ENCODE measurements around the gene ASB10. TPM values are rescaled to one million over a fixed set of nuclear protein-coding genes. Genes with fewer than 3 reads are reported as not detected.

The ASB10 gene
- total and polyA plus RNA-seq, 2 of the 13 experiments (the other 11 are each of a cell fraction or from before 2014, with no cell fraction given) = not detected

GRCh38 chr7:151226875-151227782 lies 40.1 kb upstream of the ASB10 start, which contains the start of gene ABCF2 (continued):
- TF ChIP-seq ZMYM2 (CRISPR knock-in tag; IDR thresholded peaks at IDR 0.05) = no peak
- no peak for TF ChIP-seq ZNF44 (CRISPR knock-in tag; IDR thresholded peaks at IDR 0.05)
- TF ChIP-seq NR2F1 (CRISPR knock-in tag; IDR thresholded peaks at IDR 0.05) = no peak
- TF ChIP-seq ZNF570 (CRISPR knock-in tag; IDR thresholded peaks at IDR 0.05; ENCODE audit: borderline replicate concordance) = no peak
- no peak for TF ChIP-seq ZNF724P (CRISPR knock-in tag; IDR thresholded peaks at IDR 0.05; ENCODE audit: borderline replicate concordance)
- TF ChIP-seq ATF3 (CRISPR knock-in tag; IDR thresholded peaks at IDR 0.05) = no peak
- no peak for TF ChIP-seq ATF4 (CRISPR knock-in tag; IDR thresholded peaks at IDR 0.05)
- TF ChIP-seq PHF5A (CRISPR knock-in tag; IDR thresholded peaks at IDR 0.05; ENCODE audit: low read depth, unreplicated experiment) = no peak
- TF ChIP-seq SMC3 (IDR thresholded peaks at IDR 0.05; ENCODE audit: low read length) = no peak
- TF ChIP-seq ZIK1 (CRISPR knock-in tag; IDR thresholded peaks at IDR 0.05; ENCODE audit: borderline replicate concordance, low read depth) = peak; percentile 58; the same call in 1 of the 2 replicates
- TF ChIP-seq ARID5B (CRISPR knock-in tag; IDR thresholded peaks at IDR 0.05) = no peak
- peak; percentile 29; the same call in 1 of the 2 replicates for TF ChIP-seq ZNF792 (CRISPR knock-in tag; IDR thresholded peaks at IDR 0.05)
- TF ChIP-seq ZBTB40 (IDR thresholded peaks at IDR 0.05) = no peak
- 0 out of 2 replicates have a peak, but pooled peaks have one; percentile 18 for TF ChIP-seq ZBTB40 (CRISPR knock-in tag; IDR thresholded peaks at IDR 0.05)
- no peak for TF ChIP-seq HHEX (CRISPR knock-in tag; IDR thresholded peaks at IDR 0.05)
